GM19452 (cell line): ENCODE results near the gene ZNF628.

Experiments
- ATAC-seq: cut with Tn5 transposase; IDR thresholded peaks from one replicate; pipeline ENCODE4 v1.9.1; 2021; ENCODE audit not compliant: unreplicated experiment

The ZNF628 gene

GRCh38 chr19:55464662-55465054 lies 11.8 kb upstream of the ZNF628 start, which contains the start of gene C19orf85:
Gene C19orf85, minus strand, starts transcription at chr19:55464751. Its CDS starts 197 bp downstream, at chr19:55464554.
- ATAC-seq: no peak

- no peak for ATAC-seq
Measured at GRCh38 chr19:55465460-55466240, 10.8 kb upstream of the ZNF628 start.

GRCh38 chr19:55466241-55466614 lies 10.2 kb upstream of the ZNF628 start:
- no peak for ATAC-seq

- ATAC-seq: peak; percentile 63
Measured at GRCh38 chr19:55467236-55468053, 9.0 kb upstream of the ZNF628 start.

- ATAC-seq: peak; percentile 30
Measured at GRCh38 chr19:55468054-55468393, 8.4 kb upstream of the ZNF628 start.

GRCh38 chr19:55471266-55471665 lies 5.2 kb upstream of the ZNF628 start:
- ATAC-seq: no peak

- ATAC-seq: no peak
Measured at GRCh38 chr19:55472463-55472862, 4.0 kb upstream of the ZNF628 start.

GRCh38 chr19:55473225-55474012 lies 3.0 kb upstream of the ZNF628 start:
- ATAC-seq: no peak

- no peak for ATAC-seq
Measured at GRCh38 chr19:55474269-55475265, 1.9 kb upstream of the ZNF628 start.

- no peak for ATAC-seq
Measured at GRCh38 chr19:55477905-55478304, 1.5 kb downstream of the ZNF628 start.

GRCh38 chr19:55478364-55478763 lies 1.9 kb downstream of the ZNF628 start:
- ATAC-seq: no peak

GRCh38 chr19:55479045-55479444 lies 2.6 kb downstream of the ZNF628 start:
- ATAC-seq: no peak

GRCh38 chr19:55479451-55480230 lies 3.2 kb downstream of the ZNF628 start:
- no peak for ATAC-seq

GRCh38 chr19:55481148-55481793 lies 4.9 kb downstream of the ZNF628 start:
- no peak for ATAC-seq

- no peak for ATAC-seq
Measured at GRCh38 chr19:55481794-55482155, 5.4 kb downstream of the ZNF628 start.

- no peak for ATAC-seq
Measured at GRCh38 chr19:55482156-55482961, 5.9 kb downstream of the ZNF628 start.

GRCh38 chr19:55482967-55483705 lies 6.7 kb downstream of the ZNF628 start:
- no peak for ATAC-seq
